HG02885 (cell line): ENCODE results near the gene MTMR3.

ENCODE experiments used
- ATAC-seq: cut with Tn5 transposase; IDR thresholded peaks from one replicate; pipeline ENCODE4 v1.9.1; 2021; ENCODE audit warnings: mild to moderate bottlenecking; ENCODE audit not compliant: unreplicated experiment, poor library complexity

The MTMR3 gene

GRCh38 chr22:29912605-29913398, 29.8 kb downstream of the MTMR3 start:
- no peak for ATAC-seq

GRCh38 chr22:29914165-29914564, 31.2 kb downstream of the MTMR3 start:
- no peak for ATAC-seq

- no peak for ATAC-seq
Measured at GRCh38 chr22:29914991-29915533, 32.1 kb downstream of the MTMR3 start.

GRCh38 chr22:29916007-29916544, 33.1 kb downstream of the MTMR3 start:
- no peak for ATAC-seq

- no peak for ATAC-seq
Measured at GRCh38 chr22:29917052-29917902, 34.3 kb downstream of the MTMR3 start.

GRCh38 chr22:29925402-29925801, 42.4 kb downstream of the MTMR3 start:
- ATAC-seq: no peak

GRCh38 chr22:29926057-29926456, 43.1 kb downstream of the MTMR3 start:
- no peak for ATAC-seq

GRCh38 chr22:29932136-29932535, 49.2 kb downstream of the MTMR3 start:
- no peak for ATAC-seq

GRCh38 chr22:29933619-29934018, 50.6 kb downstream of the MTMR3 start:
- no peak for ATAC-seq

GRCh38 chr22:29934596-29934995, 51.6 kb downstream of the MTMR3 start:
- no peak for ATAC-seq

- ATAC-seq: no peak
Measured at GRCh38 chr22:29936186-29936585, 53.2 kb downstream of the MTMR3 start.

- peak; percentile 63 for ATAC-seq
Measured at GRCh38 chr22:29937940-29938693, 55.1 kb downstream of the MTMR3 start.

- ATAC-seq: no peak
Measured at GRCh38 chr22:29940526-29940925, 57.6 kb downstream of the MTMR3 start.

- ATAC-seq: no peak
Measured at GRCh38 chr22:29944339-29944738, 61.4 kb downstream of the MTMR3 start.

- no peak for ATAC-seq
Measured at GRCh38 chr22:29945435-29945834, 62.5 kb downstream of the MTMR3 start.

- no peak for ATAC-seq
Measured at GRCh38 chr22:29946220-29946619, 63.2 kb downstream of the MTMR3 start.

- no peak for ATAC-seq
Measured at GRCh38 chr22:29947410-29948384, 64.7 kb downstream of the MTMR3 start.

- no peak for ATAC-seq
Measured at GRCh38 chr22:29948385-29948769, 65.4 kb downstream of the MTMR3 start.

- ATAC-seq: no peak
Measured at GRCh38 chr22:29949872-29950271, 66.9 kb downstream of the MTMR3 start.
